ENCODE measurements around the gene APOB. TPM values are rescaled to one million over a fixed set of nuclear protein-coding genes. Genes with fewer than 3 reads are reported as not detected.

The APOB gene
- polyA plus RNA-seq, 5 donors, result 0.03 to 11.2 (median 0.06) TPM

Other genes with a start within 250 kb of the APOB start
- gene LDAH, start 221.0 kb downstream of the APOB start, polyA plus RNA-seq (ENCODE audit: insufficient read depth in 1 of 5, insufficient read length in 5 of 5, low replicate concordance in 1 of 5), result 10 to 100 TPM; 17.9 to 27.3 (median 25.0) TPM
- not detected for gene TDRD15, start 79.9 kb upstream of the APOB start, polyA plus RNA-seq (ENCODE audit: insufficient read depth in 1 of 5, insufficient read length in 5 of 5, low replicate concordance in 1 of 5)

Data from right lung (tissue), 5 donors.